Right cardiac atrium (tissue), 5 donors: ENCODE data around the gene MPHOSPH10. TPM values are rescaled to one million over a fixed set of nuclear protein-coding genes. Genes with fewer than 3 reads are reported as not detected.
"Not testable (repeated sequence)": the region's sequence is repeated elsewhere in the genome, so short reads cannot be mapped to it uniquely, and the experiment has no call there.

ENCODE experiments used
- ATAC-seq, 2 donors: fragments of 200-7000 bp; cut with Tn5 transposase; one replicate each; pipeline versions ENCODE4 v1.8.0 to v1.9.1; 2020; ENCODE audit warnings: moderate library complexity in 2 of 2, mild to moderate bottlenecking in 1 of 2
- DNase-seq, 3 donors: peaks; one replicate each; pipeline ENCODE4 v3.0.0-alpha.2; 2020
- H3K27ac ChIP-seq: one replicate; pipeline ENCODE4 v1.5.1; 2013; ENCODE audit warnings: mild to moderate bottlenecking, low read length, control low read depth, moderate library complexity
- H3K27me3 ChIP-seq: one replicate; pipeline ENCODE4 v1.6.1; 2013; ENCODE audit not compliant: control insufficient read depth, insufficient read depth
- H3K4me1 ChIP-seq: one replicate; pipeline ENCODE4 v1.6.1; 2013; ENCODE audit warnings: low read length; ENCODE audit not compliant: control insufficient read depth, insufficient read depth
- H3K4me3 ChIP-seq: one replicate; pipeline ENCODE4 v1.5.1; 2013; ENCODE audit warnings: low read length, control low read depth
- H3K9me3 ChIP-seq: one replicate; pipeline ENCODE4 v1.6.1; 2013; ENCODE audit warnings: low read length; ENCODE audit not compliant: control insufficient read depth
- WGBS: extraction: QIAGEN DNeasy Blood & Tissue Kit; methylation state at CpG from one replicate; pipeline ENCODE4 v1.1.7; 2013; 5-methylcytosine and 5-hydroxymethylcytosine counted together
- intact Hi-C, 4 donors: fragments of 100-400 bp; cut with DNase I; formaldehyde crosslinking; loops; one replicate each; pipeline versions ENCODE4 v1.11.0 to v1.14.0; 2022 to 2023
- long read RNA-seq, 4 donors: library from polyadenylated mRNA; unstranded; transcript quantifications; one replicate each; pipeline ENCODE4 v2.0.0, GENCODE V29; 2020 to 2021
- polyA plus RNA-seq: library from polyadenylated mRNA; stranded (reverse); fragments of 200-250 nt; gene quantifications from one replicate; pipeline ENCODE4 v1.2.3, GENCODE V29; 2013
- total RNA-seq, 4 donors: library from RNA; stranded (reverse); fragmentation: NEBNext Ultra II Directional; extraction: Animal tissue kit (Norgen Biotek cat#: 25700); gene quantifications; one replicate each; pipeline ENCODE4 v1.2.1, GENCODE V29; 2021
- donor health status: healthy with polysubstance abuse.
- donor health status: DM: no; HTN: yes; CAD: no.
- donor health status: DM: no; HTN: no; CAD: no.
- donor health status: DM: no; HTN: yes; CAD: no; lungs with severe emphysema.
- donor health status: DM: yes; HTN: yes; CAD: no.

Gene MPHOSPH10
- total RNA-seq (10 to 100 TPM; 19.1 to 22.3 (median 21.2) TPM), polyA plus RNA-seq (23.4 TPM)
- long read RNA-seq, donor 1, transcript MPHOSPH10-201 (11 exons, 2,484 nt) = major isoform, 22 of 38 reads
- long read RNA-seq, donor 1, partial matches to known transcripts = 12 of 38 reads
- long read RNA-seq, donor 1, other reads (novel, unspliced or antisense) = 3 of 38 reads
- long read RNA-seq, donor 2, transcript MPHOSPH10-201 (11 exons, 2,484 nt) = major isoform, 11 of 19 reads
- long read RNA-seq, donor 2, partial matches to known transcripts = 5 of 19 reads
- long read RNA-seq, donor 2, other reads (novel, unspliced or antisense) = 1 of 19 reads
- long read RNA-seq, donor 3, transcript MPHOSPH10-201 (11 exons, 2,484 nt) = major isoform, 16 of 46 reads
- long read RNA-seq, donor 3, partial matches to known transcripts = 28 of 46 reads
- long read RNA-seq, donor 3, other reads (novel, unspliced or antisense) = 1 of 46 reads
- long read RNA-seq, donor 4, transcript MPHOSPH10-201 (11 exons, 2,484 nt) = major isoform, 17 of 20 reads
- long read RNA-seq, donor 4, partial matches to known transcripts = 1 of 20 reads
- long read RNA-seq, donor 4, other reads (novel, unspliced or antisense) = 2 of 20 reads

- intact Hi-C loops = no loop called here
- H3K4me3 ChIP-seq = peak within 1 kb of the TSS; percentile 69
- peak; percentile 92 to 97 (median 95) for DNase-seq
- ATAC-seq = peak; percentile 99
- H3K27me3 ChIP-seq = no peaks in the 10 kb centered on the region
- H3K27ac ChIP-seq = peak within 1 kb of the TSS; percentile 97
- WGBS = under 1% methylated on average over 67 of the region's 67 CpGs
- peaks cover 1% of the 10 kb centered on the region for H3K4me1 ChIP-seq
- no peaks in the 10 kb centered on the region for H3K9me3 ChIP-seq
These were observed at the start of gene MPHOSPH10, which contains the start of gene MCEE for GRCh38 chr2:71130152-71130904. Gene MPHOSPH10 (plus strand): TSS chr2:71130634. CDS start chr2:71130666, 32 bp downstream. Gene MCEE (minus strand): TSS chr2:71130229. CDS start chr2:71130219, 10 bp downstream.

GRCh38 chr2:71082402-71083252, 47.8 kb upstream of the MPHOSPH10 start:
- 78% methylated on average over 5 of the region's 5 CpGs for WGBS
- no peak overlapping the region for H3K4me3 ChIP-seq
- intact Hi-C loops = no loop called here
- no peaks in the 10 kb centered on the region for H3K27me3 ChIP-seq
- H3K4me1 ChIP-seq = no peaks in the 10 kb centered on the region
- DNase-seq (no peak), ATAC-seq (no peak)
- no peaks in the 10 kb centered on the region for H3K9me3 ChIP-seq
- H3K27ac ChIP-seq = no peak overlapping the region

- not testable (repeated sequence) for ATAC-seq
These were observed 47.1 kb upstream of the MPHOSPH10 start for GRCh38 chr2:71083297-71083696.

GRCh38 chr2:71083752-71084312, 46.6 kb upstream of the MPHOSPH10 start:
- 65% methylated on average over 10 of the region's 13 CpGs for WGBS

More at GRCh38 chr2:71083297-71083696, 47.1 kb upstream of the MPHOSPH10 start:
- H3K9me3 ChIP-seq, H3K4me3 ChIP-seq, H3K4me1 ChIP-seq, H3K27ac ChIP-seq, intact Hi-C loops, DNase-seq, H3K27me3 ChIP-seq: not testable (repeated sequence)
- no CpG with 5 or more reads among the region's 3 CpGs for WGBS

GRCh38 chr2:71085325-71086003, 45.0 kb upstream of the MPHOSPH10 start:
- H3K4me1 ChIP-seq, ATAC-seq, H3K4me3 ChIP-seq, intact Hi-C loops, DNase-seq, H3K27me3 ChIP-seq, H3K27ac ChIP-seq, H3K9me3 ChIP-seq: not testable (repeated sequence)
- WGBS = 67% methylated on average over 9 of the region's 9 CpGs

More at GRCh38 chr2:71083752-71084312, 46.6 kb upstream of the MPHOSPH10 start:
- DNase-seq = peak in 1 of 3 donors; percentile 45
- intact Hi-C loops, H3K9me3 ChIP-seq, H3K27ac ChIP-seq, H3K27me3 ChIP-seq, H3K4me3 ChIP-seq, H3K4me1 ChIP-seq, ATAC-seq: not testable (repeated sequence)

- H3K27ac ChIP-seq, H3K27me3 ChIP-seq, ATAC-seq, intact Hi-C loops, H3K4me3 ChIP-seq, DNase-seq, H3K4me1 ChIP-seq, H3K9me3 ChIP-seq: not testable (repeated sequence)
- WGBS = 89% methylated on average over 14 of the region's 14 CpGs
These were observed 41.0 kb upstream of the MPHOSPH10 start for GRCh38 chr2:71089475-71089874.

- WGBS = 66% methylated on average over 9 of the region's 9 CpGs
- intact Hi-C loops, H3K4me1 ChIP-seq, H3K27me3 ChIP-seq, H3K9me3 ChIP-seq, ATAC-seq, DNase-seq, H3K27ac ChIP-seq, H3K4me3 ChIP-seq: not testable (repeated sequence)
These were observed 38.6 kb upstream of the MPHOSPH10 start for GRCh38 chr2:71091808-71092207.

- H3K9me3 ChIP-seq, H3K4me3 ChIP-seq, intact Hi-C loops, H3K27ac ChIP-seq, ATAC-seq, H3K4me1 ChIP-seq, H3K27me3 ChIP-seq: not testable (repeated sequence)
- DNase-seq = peak in 1 of 3 donors; percentile 40
- 92% methylated on average over 33 of the region's 33 CpGs for WGBS
These were observed 37.8 kb upstream of the MPHOSPH10 start for GRCh38 chr2:71092491-71093260.

GRCh38 chr2:71100195-71100964, 30.1 kb upstream of the MPHOSPH10 start:
- ATAC-seq (peak in 1 of 2 donors; percentile 63), DNase-seq (peak; percentile 41 to 71 (median 61))
- H3K27ac ChIP-seq = no peak overlapping the region
- intact Hi-C loops = no loop called here
- no peak overlapping the region for H3K4me3 ChIP-seq
- no peaks in the 10 kb centered on the region for H3K9me3 ChIP-seq
- no peaks in the 10 kb centered on the region for H3K4me1 ChIP-seq
- H3K27me3 ChIP-seq = no peaks in the 10 kb centered on the region
- WGBS = 5% methylated on average over 3 of the region's 3 CpGs
